ENCODE measurements around the gene SLC22A5. TPM values are rescaled to one million over a fixed set of nuclear protein-coding genes. Genes with fewer than 3 reads are reported as not detected.

SLC22A5 gene
- total and polyA plus RNA-seq, 10 of the 15 experiments (the other 5 are each of a cell fraction or from before 2014, with no cell fraction given): 1.1 to 4.4 (median 2.3) TPM

DNA sequence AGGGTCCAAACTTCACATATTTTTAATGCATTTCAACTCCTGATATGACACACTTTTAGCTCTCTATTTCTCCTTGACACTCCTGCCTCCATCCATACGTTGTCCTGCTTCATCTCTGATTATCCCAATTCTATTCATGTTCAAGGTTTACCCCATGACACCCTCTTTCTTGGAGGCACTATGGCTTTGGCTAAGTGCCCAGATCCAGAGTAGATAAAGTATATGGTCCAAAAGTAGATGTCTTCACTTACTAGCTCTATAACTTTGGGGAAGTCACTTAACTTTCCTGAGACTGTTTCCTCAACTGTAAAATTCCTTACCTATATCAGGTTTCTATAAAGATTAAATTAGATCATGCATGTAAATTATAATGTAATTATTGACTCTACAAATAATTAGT lies 36.1 kb downstream of the SLC22A5 start:
- BruUV-seq (replicated peaks): no TSS peak
- ATAC-seq: no peak
- H3K27me3 ChIP-seq (replicated peaks in 1 of 2; ENCODE audit: control insufficient read depth in 2 of 2, insufficient read depth in 2 of 2, low read length in 1 of 2): no peaks in the 10 kb centered on the region
- no peaks in the 10 kb centered on the region for H3K4me1 ChIP-seq (ENCODE audit: control insufficient read depth, insufficient read depth, low read length)
- TF ChIP-seq, protein P1, sequence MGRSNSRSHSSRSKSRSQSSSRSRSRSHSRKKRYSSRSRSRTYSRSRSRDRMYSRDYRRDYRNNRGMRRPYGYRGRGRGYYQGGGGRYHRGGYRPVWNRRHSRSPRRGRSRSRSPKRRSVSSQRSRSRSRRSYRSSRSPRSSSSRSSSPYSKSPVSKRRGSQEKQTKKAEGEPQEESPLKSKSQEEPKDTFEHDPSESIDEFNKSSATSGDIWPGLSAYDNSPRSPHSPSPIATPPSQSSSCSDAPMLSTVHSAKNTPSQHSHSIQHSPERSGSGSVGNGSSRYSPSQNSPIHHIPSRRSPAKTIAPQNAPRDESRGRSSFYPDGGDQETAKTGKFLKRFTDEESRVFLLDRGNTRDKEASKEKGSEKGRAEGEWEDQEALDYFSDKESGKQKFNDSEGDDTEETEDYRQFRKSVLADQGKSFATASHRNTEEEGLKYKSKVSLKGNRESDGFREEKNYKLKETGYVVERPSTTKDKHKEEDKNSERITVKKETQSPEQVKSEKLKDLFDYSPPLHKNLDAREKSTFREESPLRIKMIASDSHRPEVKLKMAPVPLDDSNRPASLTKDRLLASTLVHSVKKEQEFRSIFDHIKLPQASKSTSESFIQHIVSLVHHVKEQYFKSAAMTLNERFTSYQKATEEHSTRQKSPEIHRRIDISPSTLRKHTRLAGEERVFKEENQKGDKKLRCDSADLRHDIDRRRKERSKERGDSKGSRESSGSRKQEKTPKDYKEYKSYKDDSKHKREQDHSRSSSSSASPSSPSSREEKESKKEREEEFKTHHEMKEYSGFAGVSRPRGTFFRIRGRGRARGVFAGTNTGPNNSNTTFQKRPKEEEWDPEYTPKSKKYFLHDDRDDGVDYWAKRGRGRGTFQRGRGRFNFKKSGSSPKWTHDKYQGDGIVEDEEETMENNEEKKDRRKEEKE (IDR thresholded peaks at IDR 0.05): no peak
- TF ChIP-seq NFXL1 (IDR thresholded peaks at IDR 0.05; ENCODE audit: borderline replicate concordance) (no peak), TBL1XR1 (IDR thresholded peaks at IDR 0.05; ENCODE audit: low read depth, low read length) (no peak), CBX3 (IDR thresholded peaks at IDR 0.05; ENCODE audit: borderline replicate concordance, low read depth) (no peak), POU2F2 (IDR thresholded peaks at IDR 0.05; ENCODE audit: borderline replicate concordance, low read depth, low read length) (no peak), FOXK2 (IDR thresholded peaks at IDR 0.05) (no peak), DPF2 (IDR thresholded peaks at IDR 0.05) (no peak), CHD2 (IDR thresholded peaks at IDR 0.05; ENCODE audit: borderline replicate concordance, low read depth, low read length) (no peak), ZZZ3 (IDR thresholded peaks at IDR 0.05; ENCODE audit: control insufficient read depth, insufficient read length, low read depth) (no peak), TARDBP (IDR thresholded peaks at IDR 0.05; ENCODE audit: borderline replicate concordance) (no peak)
- TF ChIP-seq, protein P2, sequence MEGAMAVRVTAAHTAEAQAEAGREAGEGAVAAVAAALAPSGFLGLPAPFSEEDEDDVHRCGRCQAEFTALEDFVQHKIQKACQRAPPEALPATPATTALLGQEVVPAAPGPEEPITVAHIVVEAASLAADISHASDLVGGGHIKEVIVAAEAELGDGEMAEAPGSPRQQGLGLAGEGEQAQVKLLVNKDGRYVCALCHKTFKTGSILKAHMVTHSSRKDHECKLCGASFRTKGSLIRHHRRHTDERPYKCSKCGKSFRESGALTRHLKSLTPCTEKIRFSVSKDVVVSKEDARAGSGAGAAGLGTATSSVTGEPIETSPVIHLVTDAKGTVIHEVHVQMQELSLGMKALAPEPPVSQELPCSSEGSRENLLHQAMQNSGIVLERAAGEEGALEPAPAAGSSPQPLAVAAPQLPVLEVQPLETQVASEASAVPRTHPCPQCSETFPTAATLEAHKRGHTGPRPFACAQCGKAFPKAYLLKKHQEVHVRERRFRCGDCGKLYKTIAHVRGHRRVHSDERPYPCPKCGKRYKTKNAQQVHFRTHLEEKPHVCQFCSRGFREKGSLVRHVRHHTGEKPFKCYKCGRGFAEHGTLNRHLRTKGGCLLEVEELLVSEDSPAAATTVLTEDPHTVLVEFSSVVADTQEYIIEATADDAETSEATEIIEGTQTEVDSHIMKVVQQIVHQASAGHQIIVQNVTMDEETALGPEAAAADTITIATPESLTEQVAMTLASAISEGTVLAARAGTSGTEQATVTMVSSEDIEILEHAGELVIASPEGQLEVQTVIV (IDR thresholded peaks at IDR 0.05; ENCODE audit: borderline replicate concordance, partially characterized antibody): no peak
- TF ChIP-seq, protein P3, sequence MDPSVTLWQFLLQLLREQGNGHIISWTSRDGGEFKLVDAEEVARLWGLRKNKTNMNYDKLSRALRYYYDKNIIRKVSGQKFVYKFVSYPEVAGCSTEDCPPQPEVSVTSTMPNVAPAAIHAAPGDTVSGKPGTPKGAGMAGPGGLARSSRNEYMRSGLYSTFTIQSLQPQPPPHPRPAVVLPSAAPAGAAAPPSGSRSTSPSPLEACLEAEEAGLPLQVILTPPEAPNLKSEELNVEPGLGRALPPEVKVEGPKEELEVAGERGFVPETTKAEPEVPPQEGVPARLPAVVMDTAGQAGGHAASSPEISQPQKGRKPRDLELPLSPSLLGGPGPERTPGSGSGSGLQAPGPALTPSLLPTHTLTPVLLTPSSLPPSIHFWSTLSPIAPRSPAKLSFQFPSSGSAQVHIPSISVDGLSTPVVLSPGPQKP (IDR thresholded peaks at IDR 0.05; ENCODE audit: low read depth, low read length): no peak
- TF ChIP-seq, protein P4, sequence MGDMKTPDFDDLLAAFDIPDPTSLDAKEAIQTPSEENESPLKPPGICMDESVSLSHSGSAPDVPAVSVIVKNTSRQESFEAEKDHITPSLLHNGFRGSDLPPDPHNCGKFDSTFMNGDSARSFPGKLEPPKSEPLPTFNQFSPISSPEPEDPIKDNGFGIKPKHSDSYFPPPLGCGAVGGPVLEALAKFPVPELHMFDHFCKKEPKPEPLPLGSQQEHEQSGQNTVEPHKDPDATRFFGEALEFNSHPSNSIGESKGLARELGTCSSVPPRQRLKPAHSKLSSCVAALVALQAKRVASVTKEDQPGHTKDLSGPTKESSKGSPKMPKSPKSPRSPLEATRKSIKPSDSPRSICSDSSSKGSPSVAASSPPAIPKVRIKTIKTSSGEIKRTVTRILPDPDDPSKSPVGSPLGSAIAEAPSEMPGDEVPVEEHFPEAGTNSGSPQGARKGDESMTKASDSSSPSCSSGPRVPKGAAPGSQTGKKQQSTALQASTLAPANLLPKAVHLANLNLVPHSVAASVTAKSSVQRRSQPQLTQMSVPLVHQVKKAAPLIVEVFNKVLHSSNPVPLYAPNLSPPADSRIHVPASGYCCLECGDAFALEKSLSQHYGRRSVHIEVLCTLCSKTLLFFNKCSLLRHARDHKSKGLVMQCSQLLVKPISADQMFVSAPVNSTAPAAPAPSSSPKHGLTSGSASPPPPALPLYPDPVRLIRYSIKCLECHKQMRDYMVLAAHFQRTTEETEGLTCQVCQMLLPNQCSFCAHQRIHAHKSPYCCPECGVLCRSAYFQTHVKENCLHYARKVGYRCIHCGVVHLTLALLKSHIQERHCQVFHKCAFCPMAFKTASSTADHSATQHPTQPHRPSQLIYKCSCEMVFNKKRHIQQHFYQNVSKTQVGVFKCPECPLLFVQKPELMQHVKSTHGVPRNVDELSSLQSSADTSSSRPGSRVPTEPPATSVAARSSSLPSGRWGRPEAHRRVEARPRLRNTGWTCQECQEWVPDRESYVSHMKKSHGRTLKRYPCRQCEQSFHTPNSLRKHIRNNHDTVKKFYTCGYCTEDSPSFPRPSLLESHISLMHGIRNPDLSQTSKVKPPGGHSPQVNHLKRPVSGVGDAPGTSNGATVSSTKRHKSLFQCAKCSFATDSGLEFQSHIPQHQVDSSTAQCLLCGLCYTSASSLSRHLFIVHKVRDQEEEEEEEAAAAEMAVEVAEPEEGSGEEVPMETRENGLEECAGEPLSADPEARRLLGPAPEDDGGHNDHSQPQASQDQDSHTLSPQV (IDR thresholded peaks at IDR 0.05): no peak
- no peak overlapping the region for H2AFZ ChIP-seq (ENCODE audit: control insufficient read depth, low read depth, low read length)
- FAIRE-seq: no peak
- 100% methylated on average over 1 of the region's 1 CpG for WGBS (ENCODE audit: insufficient coverage, insufficient replicate concordance, low lambda C conversion rate, missing lambda C conversion rate)
- no peak overlapping the region for H3K4me2 ChIP-seq (ENCODE audit: control insufficient read depth, insufficient read depth)
- H3K79me2 ChIP-seq (ENCODE audit: control insufficient read depth, insufficient read depth, low read length): peaks cover 9% of the 10 kb centered on the region
- intact Hi-C loops (cut with micrococcal nuclease; ENCODE audit: unreplicated experiment): no loop called here
- no peaks in the 10 kb centered on the region for H3K36me3 ChIP-seq (ENCODE audit: control insufficient read depth in 2 of 2, insufficient read depth in 2 of 2, low read length in 1 of 2)
- ChIA-PET RAD21 (ENCODE audit: unreplicated experiment) (interaction anchor here (1.0 to 1.3 kb wide), 4 partner anchors 19 to 94 kb away, joined by 3 to 7 read pairs (median 4); no protein-coding TSS in a partner anchor), CTCF (interaction anchor here (0.9 to 1.7 kb wide), 5 partner anchors 10 to 121 kb away, joined by 3 to 5 read pairs (median 4); no protein-coding TSS in a partner anchor), POLR2A (interaction anchor here (0.6 to 1.4 kb wide), 3 partner anchors 11 to 74 kb away, joined by 3 read pairs; no protein-coding TSS in a partner anchor), SMC1A (ENCODE audit: uncharacterized antibody, unreplicated experiment) (interaction anchor here (1.2 to 3.1 kb wide), 3 partner anchors 10 to 168 kb away, joined by 3 to 21 read pairs (median 4); no protein-coding TSS in a partner anchor)
- H3K9ac ChIP-seq (ENCODE audit: control insufficient read depth, insufficient read depth, low read length): no peak overlapping the region
- no peak overlapping the region for H3K27ac ChIP-seq (ENCODE audit: control insufficient read depth, insufficient read depth)
- H3K9me3 ChIP-seq (replicated peaks; ENCODE audit: control insufficient read depth, insufficient read depth, low read length): no peaks in the 10 kb centered on the region; the same call in 2 of the 3 replicates
- in situ Hi-C loops (cut with MboI): no loop called here
- no peak for DNase-seq (ENCODE audit: low read depth, low spot score)
- no peak overlapping the region for H3K4me3 ChIP-seq
- H4K20me1 ChIP-seq (ENCODE audit: control insufficient read depth, insufficient read depth): no peaks in the 10 kb centered on the region

All from GM12878 (cell line).